NCI-H2029 treated with DMSO at 0.1 percent for 48 hours (cell line): ENCODE results near the gene SYT13.
"Not testable (repeated sequence)": the region's sequence is repeated elsewhere in the genome, so short reads cannot be mapped to it uniquely, and the experiment has no call there.

Experiments used
- DNase-seq: peaks from one replicate; lab custom pipeline; 2025; lab: John Stamatoyannopoulos, UW

SYT13 gene

DNA sequence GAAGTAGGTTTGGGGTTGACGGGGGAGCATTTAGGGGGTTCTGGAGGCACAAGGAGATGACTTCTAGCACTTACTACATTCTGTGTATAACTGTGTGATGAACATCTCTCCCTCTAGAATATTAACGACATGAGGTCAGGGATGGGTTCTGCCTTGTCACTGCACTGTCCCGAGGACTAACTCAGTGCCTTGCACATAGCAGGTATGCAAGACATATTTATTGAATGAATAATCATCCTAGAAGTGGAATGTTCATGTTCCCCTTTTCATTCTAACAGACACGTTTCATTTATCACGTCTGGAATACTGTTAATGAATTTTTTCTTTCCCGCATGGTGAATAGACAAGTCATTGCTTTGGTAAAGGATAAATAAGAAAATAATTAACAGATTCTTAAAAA, 12.6 kb downstream of the SYT13 start:
- no peak for DNase-seq

DNA sequence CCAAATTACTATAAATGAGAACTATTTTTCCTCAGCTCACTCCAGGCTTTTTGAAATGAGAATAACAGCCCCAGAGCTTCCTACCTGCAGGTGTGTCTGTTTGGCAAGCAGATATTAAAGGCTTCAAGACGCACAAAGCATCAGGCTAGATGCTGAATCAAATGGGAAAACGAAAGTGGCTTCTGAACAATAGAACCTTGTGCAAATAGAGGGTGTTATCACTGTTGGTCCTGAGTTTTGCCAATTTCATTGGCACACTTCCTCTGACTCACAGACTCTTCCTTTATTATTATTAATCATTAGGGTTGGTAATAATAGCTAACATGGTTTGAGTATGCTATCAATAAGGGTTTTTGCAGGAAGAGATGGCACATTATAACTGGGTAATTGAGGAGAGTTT, 13.4 kb downstream of the SYT13 start:
- peak; percentile 74 for DNase-seq

DNA sequence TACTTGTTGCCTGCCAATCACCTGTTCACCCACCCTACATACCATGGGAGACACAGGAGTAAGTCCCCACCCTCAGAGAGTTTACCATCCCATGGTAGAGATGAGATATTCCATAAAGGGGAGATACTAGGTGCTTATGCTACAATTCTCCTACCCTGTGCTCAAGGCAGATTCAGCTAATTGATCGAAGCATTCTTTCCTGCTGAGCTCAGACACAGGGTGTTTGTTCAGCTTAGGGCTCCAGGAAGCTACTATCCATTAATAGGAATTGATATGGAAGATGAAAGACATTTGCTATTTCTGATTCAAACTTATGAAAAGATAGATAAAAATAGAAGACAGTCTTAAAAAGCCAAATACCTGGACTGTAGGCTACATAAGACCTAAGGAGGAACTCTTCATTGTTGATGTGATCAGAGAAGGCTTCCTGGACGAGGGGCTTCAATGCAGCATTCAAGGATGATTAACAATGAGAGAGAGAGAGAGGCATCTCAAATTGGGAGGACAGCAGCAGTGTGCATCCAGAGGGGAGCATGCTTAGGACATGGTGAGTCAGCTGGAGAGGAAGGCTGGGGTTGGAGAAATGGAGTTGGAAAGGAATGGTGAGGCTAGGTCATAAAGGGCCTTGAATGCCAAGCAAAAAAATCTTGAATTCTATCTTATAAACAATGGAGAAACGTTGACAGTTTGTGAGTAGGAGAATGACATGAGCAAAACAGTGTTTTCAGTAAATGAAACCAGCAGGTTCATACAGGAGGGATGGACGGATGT, 15.0 kb downstream of the SYT13 start:
- DNase-seq = no peak

DNA sequence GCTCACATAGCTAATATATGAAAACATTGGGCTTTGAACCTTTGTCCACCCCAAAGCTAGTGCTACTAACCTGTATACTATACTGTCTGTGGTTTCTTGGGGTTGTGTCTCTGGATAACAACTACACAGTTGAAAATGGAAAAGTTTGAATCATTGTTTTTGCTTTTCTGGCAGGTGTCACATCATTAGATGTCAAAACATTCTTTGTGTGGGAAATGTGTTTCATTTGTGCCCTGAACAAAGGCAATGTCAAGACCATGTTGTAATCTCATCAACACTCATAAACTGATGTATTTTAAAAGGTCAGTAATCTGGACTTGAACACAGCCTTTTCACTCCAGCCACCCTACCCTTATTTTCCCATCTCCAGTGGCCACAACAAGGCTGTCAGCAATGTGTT, 16.5 kb downstream of the SYT13 start:
- DNase-seq = no peak

DNA sequence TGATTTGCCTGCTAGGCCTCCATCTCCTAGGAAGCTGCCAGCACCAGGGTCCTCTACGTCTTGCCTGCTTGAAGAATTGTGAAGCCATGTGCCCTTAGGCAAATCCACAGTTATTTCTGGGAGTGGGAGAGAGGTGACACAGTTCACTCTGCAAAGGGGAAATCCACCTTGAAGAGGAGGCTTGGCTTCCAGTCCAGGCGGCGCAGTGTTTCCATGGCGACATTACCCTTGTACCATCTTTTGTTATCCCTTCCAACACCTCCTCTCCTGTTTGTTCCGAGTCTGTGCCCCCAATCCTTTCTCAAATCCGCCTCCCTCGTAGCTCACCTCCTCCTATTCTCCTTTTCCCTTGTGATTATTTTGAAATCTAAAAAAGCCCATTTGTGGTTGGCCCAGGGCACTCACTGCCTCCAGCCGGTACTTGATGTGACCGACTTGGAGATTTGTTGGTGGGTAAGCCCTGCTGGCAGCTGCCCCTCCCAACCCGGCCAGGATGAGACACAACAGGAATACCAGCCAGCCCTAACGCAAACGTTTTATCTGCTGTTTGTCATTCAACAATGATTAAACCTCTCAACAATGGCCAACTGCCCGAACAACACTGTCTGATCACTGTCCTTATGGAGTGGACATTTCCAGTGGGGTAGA, 18.4 kb downstream of the SYT13 start:
- peak; percentile 42 for DNase-seq

DNA sequence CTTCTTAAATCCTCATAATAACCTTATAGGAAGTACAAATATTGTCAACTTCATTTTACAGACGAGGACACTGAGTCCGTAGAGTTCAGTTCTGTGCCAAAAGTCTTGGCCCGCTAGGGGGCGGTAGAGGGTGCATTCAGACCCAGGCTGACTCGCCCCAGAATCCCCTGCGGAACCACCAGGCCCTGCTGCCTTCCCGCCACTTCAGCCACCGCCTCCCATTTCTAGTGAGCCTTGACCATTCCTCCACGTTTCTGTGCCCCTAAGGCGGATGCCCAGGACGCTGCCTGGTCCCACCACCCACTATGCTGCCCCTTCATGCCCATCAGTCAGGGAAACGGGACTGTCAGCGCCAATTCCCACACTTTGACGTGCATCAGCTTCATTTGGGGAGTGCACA, 19.1 kb downstream of the SYT13 start:
- no peak for DNase-seq

DNA sequence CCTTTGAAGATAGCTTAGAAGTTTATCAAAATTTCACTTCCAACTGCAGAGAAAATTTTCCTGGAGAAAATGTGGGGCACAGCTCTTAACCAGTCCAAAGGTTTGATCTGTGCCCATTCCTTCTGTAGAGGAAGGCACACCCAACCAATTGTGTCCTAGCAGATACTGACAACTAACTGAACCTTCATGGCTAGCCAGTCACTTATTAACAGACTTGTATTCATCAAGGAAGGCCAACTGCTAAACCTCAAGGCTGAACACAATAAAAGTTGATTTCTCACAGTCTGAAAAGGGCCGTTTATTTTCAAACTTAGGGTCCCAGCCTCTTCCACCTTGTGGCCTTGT, 19.5 kb downstream of the SYT13 start:
- no peak for DNase-seq

DNA sequence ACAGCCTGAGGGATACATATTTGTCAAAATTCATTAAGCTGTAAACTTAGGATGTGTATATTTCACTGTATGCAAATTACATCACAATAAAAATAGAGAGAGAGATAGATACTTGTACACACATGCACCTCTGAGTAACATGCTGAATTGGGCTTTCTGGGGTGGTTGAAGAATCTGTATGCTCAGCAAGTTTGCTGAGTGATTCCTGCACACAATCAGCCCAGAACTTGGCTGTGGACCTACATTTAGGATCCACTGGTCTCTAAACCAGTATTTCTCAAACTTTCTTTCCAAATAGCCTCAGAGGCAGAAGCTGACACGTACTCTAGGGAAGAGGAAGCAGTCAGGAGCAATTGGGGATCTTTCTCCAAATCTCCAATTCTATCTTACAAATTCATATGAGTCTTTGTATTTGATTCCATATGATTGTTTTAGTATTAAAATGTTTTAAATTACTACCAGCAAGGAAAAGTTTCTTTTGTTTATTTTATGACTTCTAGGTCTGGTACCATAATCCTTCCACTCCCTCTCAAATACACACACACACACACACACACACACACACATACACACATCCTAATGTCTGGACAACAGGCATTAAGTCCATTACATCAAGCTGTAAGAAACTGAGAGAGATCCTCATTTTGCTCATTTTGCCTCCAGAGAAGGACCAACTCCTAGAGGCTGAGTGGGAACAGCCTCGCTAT, 20.0 kb downstream of the SYT13 start:
- DNase-seq = no peak

DNA sequence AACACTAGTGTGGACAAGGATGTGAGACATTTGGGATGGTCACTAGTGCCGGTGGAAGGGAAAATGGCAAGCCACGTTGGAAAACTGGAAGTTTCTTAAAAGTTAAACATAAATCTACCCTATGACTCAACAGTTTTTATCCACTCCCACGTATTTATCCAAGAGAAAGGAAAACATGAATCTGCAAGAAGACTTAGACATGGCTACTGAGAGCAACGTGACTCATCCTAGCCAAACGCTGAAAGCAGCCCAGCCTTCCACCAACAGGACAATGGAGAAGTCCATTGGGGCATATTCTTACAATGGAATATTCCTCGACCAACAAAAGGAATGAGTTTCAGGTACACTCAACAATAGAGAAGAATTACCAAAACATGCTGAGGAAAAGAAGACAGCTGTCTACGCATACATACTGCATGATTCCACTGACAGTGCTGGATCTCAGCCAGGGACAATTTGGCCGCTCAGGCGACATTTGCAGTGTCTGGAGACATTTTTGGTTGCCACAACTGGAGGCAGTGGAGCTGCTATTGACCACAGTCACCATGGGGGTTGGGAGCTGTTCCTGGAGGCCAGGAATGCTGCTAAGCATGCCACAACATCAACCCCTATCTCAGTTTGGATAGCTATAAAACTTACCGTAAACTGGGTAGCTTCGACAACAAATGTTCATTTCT, 21.2 kb downstream of the SYT13 start:
- DNase-seq = peak; percentile 41

DNA sequence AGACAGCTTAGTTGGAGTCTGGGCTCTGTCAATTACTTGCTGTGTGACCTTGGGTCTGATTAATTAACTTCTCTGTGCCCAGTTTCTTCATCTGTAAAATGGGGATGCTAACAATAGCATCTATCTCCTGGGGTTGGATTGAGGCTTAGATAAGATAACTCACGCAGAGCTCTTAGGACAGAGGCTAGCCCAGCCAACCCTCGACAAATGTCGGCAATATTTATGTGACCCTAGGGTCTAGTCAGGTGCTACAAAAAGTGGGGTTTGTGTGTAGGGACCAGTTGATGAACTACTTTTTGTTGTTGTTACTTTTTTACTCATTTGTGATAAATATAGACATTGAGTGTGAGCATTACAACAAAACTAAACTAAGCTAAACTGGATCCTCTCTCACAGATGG, 22.4 kb downstream of the SYT13 start:
- no peak for DNase-seq

DNA sequence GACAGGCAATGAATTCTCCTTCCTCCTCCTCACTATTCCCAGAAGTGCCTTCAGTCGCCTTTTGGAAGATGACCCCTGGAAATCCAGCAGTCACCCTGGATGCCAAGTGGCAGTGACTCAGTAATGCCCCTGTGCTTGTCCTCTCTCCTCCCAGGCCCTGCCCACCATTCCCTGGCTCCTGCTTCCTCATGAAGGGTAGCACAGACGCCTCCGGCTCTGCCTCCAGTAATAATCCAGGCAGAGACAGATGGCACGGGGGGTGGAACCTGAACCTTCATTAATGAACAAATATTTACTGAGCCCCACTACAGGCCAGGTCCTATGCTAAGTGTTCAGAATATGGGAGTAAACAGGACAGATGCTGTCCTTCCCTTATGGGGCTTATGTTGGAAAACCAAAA, 23.2 kb downstream of the SYT13 start:
- DNase-seq = peak; percentile 32

DNA sequence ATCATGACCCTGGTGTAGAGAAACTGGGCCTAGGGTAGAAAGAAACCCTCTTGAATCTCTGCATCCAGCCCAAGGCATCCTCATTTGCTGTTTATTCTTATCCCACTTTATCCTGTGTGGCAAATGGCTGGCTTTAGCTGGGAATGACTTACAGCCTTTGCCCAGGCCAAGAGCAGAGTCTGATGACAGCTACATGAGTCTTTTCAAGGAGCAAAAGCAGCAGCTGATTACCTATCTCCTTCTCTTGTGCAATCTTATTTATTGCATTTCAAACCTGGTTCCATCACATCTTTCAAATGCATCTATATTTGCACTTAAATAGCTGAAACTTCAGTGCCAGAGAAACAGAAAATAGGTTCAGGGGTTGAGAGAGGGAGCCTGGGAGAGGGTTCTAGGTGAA, 26.1 kb downstream of the SYT13 start:
- DNase-seq = no peak

DNA sequence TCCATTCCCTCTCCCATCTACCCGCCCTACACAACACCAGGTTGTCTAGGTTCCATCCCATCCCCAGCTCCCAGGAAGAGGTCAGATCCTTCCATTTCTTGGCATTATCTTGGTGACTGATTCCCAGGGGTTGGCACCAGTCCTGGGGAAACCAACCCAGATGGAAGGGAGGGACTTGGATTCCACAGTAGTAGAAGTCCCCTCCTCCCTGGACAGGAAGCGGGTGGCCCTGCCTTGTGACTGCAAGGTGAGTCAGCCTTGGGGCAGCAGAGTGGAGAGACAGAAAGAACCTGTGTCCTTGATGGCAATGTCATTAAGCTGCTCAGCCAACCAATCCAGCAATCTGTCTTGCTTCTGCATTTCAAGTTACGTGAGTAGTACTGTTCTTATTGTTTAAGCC, 26.5 kb downstream of the SYT13 start:
- DNase-seq = no peak

DNA sequence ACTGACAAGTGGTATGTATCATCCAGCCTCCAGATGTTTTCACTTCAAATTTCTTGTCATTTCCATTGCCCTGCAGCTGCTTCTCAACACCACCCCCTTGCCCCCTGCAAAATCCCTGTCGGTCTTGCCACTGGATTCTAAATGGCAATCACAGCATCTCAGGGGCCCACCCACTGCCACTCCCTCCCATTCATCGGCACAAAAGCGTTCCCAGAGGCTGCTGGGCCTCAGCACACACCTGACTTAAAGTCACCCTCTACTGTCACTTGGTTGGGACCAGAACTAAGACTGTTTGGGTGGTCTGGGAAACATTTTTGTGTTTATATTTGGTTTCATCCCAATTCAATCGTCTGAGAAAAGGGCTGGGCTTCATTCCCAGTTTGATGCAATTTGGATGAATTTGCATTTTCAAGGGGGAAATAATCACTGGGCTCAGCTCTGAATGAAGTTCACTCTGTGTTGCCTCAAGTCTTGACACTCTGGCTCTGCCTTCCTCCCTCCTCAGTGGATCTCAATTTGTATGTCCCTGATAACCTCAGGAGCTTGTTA, 27.1 kb downstream of the SYT13 start:
- no peak for DNase-seq

DNA sequence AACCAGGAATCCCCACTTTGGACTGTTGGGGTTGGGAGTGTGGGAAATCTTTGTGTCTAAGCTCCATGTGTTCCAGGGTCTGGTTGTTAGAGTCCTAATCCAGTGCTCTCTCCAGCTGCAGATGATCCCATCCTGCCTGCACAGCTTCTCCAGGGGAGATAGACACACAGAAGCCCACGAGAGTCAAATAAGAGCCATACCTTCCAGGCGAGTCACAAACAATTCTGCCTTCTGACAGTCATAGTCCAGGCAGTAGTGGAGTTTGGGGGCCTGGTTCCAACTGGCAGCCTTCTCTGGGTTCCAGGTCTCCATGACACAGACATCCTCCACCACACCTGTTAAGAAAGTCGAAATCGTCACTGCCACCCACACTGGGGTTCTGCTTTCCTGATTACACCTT, 32.1 kb downstream of the SYT13 start:
- DNase-seq = no peak

DNA sequence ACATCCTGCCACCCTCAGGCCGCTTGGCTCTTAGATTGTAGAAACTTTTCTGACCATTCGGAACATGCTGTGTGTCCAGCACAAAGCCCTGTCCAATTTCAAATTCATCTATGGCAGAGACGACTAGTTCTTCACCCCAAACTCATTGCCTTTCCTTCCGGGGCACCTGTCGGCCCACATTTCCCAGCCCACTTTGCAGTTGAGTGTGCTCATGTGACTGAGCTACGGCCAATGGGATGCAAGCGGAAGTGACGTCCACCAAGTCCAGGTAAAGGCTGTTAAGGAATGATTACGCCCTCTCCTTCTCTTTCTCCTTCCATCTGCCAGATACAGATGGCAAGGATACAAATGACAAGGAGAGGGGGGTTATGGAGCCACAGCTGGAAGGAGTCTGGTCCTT, 32.5 kb downstream of the SYT13 start:
- no peak for DNase-seq

DNA sequence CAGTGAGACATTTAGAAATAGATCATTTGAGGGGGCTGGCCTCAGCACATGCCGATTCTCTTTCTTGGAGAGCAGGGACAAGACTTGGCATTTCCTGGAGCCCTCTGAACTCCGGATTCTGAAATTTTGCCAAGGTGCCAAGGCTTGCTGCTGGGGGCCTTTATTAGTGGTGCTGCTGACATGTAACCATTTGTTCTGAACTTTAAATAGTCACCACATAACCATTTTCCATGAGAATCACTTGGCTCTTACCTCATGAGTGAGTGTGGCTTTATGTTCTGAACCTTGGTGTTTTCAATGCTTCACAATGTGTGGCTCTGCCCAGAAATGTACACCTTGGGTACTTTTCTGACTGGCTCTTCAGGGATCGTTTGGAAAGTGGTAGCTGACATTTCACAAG, 33.3 kb downstream of the SYT13 start:
- DNase-seq = no peak

DNA sequence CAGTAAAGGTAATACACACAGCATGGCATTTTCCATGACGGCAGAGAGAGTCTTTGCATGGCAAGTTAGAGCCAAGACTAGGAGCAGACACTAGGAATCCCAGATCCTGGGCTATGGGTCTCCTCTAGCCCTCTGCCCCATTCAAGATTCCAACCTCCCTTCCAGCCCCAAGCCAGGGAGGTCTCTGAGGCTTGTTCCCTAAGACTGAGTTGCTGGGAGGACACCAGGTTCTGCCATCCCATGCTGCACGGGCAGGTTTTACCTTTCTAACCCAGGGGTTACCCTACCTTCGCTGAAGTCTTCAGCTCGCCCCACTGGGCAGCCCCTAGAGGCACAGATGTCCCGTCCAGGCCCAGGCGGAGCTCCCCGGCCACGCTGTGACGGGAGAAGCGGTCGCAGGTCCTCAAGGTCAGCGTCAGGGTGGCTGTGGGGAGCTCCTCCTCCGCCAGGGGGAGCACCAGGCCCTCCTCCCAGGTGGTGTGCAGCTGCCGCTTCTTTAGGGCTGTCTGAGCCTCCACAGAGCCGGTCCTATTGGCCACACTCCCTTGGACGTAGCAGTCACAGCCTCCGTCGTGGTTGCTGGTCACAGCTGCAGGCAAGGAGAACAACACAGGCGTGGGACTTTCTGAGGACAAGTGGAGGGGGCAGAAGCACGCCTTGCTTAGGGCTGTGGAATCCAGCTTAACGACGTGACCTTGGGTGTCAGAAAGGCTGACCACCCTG, 33.8 kb downstream of the SYT13 start:
- DNase-seq = no peak

DNA sequence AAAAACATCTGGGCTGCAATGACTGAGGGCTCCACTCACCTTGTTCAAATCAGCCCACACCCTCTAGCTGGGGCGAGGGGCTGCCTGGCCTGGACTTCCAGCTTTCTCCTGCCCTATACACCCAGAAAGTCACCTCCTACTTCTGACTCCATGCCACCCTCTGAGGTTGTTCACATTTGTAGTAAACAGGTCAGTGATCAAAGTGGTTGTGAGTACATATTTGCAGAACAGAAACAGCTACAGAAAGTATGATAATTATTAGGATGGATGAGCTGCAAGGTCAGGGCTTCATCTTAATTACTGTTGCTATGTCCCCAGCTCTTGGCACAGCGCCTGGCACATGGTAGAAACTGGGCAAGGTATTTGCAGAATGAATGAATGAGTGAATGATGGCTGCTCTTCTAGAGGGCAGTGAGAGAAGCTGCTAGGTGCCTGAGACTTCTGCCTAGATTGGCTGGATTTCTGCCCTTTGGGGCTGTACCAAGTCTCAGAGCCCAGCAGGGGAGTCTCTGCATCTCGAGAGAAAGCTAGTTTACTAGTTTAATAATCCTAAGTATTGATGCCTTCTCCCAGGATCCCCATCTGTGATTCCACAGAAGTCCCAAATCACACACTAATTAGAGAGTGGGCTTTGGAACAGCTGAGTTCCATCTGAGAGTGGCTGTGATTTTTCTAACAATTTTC, 36.0 kb downstream of the SYT13 start:
- no peak for DNase-seq

DNA sequence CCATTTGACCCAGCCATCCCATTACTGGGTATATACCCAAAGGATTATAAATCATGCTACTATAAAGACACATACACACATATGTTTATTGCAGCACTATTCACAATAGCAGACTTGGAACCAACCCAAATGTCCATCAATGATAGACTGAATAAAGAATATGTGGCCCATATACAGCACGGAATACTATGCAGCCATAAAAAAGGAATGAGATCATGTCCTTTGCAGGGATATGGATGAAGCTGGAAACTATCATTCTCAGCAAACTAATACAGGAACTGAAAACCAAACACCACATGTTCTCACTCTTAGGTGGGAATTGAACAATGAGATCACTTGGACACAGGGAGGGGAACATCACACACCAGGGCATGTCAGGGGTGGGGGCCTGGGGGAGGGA, 36.8 kb downstream of the SYT13 start:
- DNase-seq = not testable (repeated sequence)

DNA sequence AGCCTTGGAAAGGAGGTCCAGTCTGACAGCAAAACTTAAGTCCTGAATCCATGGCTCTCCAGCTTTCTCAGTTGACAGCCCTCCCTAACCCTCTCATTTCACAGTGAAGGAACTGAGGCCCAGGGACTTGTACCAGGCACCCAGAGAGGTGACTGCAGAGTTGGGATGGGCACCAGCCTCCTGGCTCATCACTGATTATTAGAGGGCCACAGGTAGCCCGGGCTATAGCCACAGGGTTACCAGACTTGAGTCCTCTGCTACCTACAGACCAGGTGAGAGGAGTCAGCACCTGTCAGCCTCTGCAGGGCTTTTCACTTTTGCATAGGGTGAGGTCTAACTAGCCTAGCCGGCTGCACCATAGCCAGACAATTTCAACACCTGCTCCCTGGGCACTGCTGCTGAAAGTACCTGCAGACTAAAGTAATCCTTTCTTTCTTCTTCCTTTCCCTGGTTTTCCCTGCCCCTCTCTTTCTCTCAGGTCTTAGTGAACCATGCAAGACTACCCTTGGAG, 37.6 kb downstream of the SYT13 start:
- DNase-seq = no peak
